C4-2B (cell line): ENCODE data around the gene SMG9.

Experiments
- H3K27ac ChIP-seq: fragments of 450-650 bp; 2 replicates; pipeline ENCODE4 v1.5.1; 2017
- CTCF ChIP-seq: fragments of 450-650 bp; conservative IDR thresholded peaks from 2 replicates; pipeline ENCODE4 v1.5.1; 2017; ENCODE audit warnings: mild to moderate bottlenecking
- ZFX ChIP-seq: fragments of 450-650 bp; IDR thresholded peaks from 2 replicates; pipeline ENCODE4 v1.6.1; 2017

The SMG9 gene

GRCh38 chr19:43707158-43707712 lies 47.5 kb downstream of the SMG9 start:
- TF ChIP-seq ZFX: no peak

GRCh38 chr19:43705729-43706128 lies 49.0 kb downstream of the SMG9 start:
- TF ChIP-seq CTCF (no peak), ZFX (no peak)
- no peak overlapping the region for H3K27ac ChIP-seq

More at GRCh38 chr19:43707158-43707712, 47.5 kb downstream of the SMG9 start:
- H3K27ac ChIP-seq: no peak overlapping the region

- TF ChIP-seq CTCF (no peak), ZFX (no peak)
- H3K27ac ChIP-seq: no peak overlapping the region
These were observed 50.6 kb downstream of the SMG9 start for GRCh38 chr19:43704002-43704705.

- 0 out of 2 replicates have a peak overlapping the region, but pooled peaks have one; percentile 4 for H3K27ac ChIP-seq
- no peak for TF ChIP-seq CTCF
- TF ChIP-seq ZFX: no peak
These were observed 54.3 kb downstream of the SMG9 start for GRCh38 chr19:43700395-43701000.

GRCh38 chr19:43699506-43700394 lies 55.0 kb downstream of the SMG9 start:
- no peak for TF ChIP-seq ZFX
- TF ChIP-seq CTCF: no peak
- no peak overlapping the region for H3K27ac ChIP-seq

- TF ChIP-seq ZFX (no peak), CTCF (no peak)
- H3K27ac ChIP-seq: no peak overlapping the region
These were observed 57.5 kb downstream of the SMG9 start for GRCh38 chr19:43697295-43697694.

GRCh38 chr19:43695985-43696704 lies 58.6 kb downstream of the SMG9 start:
- TF ChIP-seq ZFX (no peak), CTCF (no peak)
- H3K27ac ChIP-seq: no peak overlapping the region
